Fibroblast of mammary gland (primary cell): Measurements from ENCODE around the gene RHOT1.

ENCODE experiments used
- DNase-seq: peaks from one replicate; pipeline ENCODE4 v3.0.0-alpha.2; 2010; ENCODE audit warnings: low read depth
- H3K4me3 ChIP-seq: 2 replicates; pipeline ENCODE4 v1.5.1; 2011; ENCODE audit warnings: low read depth, mild to moderate bottlenecking, low read length, moderate library complexity; ENCODE audit not compliant: control insufficient read depth
- CTCF ChIP-seq: conservative IDR thresholded peaks from 2 replicates; pipeline ENCODE4 v1.5.1; 2011; ENCODE audit warnings: low read depth, low read length, inconsistent platforms; ENCODE audit not compliant: control insufficient read depth, insufficient read depth

The RHOT1 gene

GRCh38 chr17:32150358-32150757 lies 8.1 kb downstream of the RHOT1 start:
- DNase-seq, result no peak
- no peak for TF ChIP-seq CTCF
- H3K4me3 ChIP-seq, result no peak overlapping the region

GRCh38 chr17:32152130-32152529 lies 9.8 kb downstream of the RHOT1 start:
- no peak overlapping the region for H3K4me3 ChIP-seq
- no peak for DNase-seq
- TF ChIP-seq CTCF, result no peak

GRCh38 chr17:32155896-32156295 lies 13.6 kb downstream of the RHOT1 start:
- no peak for TF ChIP-seq CTCF
- no peak overlapping the region for H3K4me3 ChIP-seq
- DNase-seq, result no peak

- no peak overlapping the region for H3K4me3 ChIP-seq
- no peak for TF ChIP-seq CTCF
- DNase-seq, result no peak
Observed at GRCh38 chr17:32156656-32157055, 14.4 kb downstream of the RHOT1 start.

- TF ChIP-seq CTCF, result no peak
- H3K4me3 ChIP-seq, result no peak overlapping the region
- DNase-seq, result peak; percentile 79
Observed at GRCh38 chr17:32157225-32157624, 14.9 kb downstream of the RHOT1 start.

GRCh38 chr17:32158870-32159585 lies 16.7 kb downstream of the RHOT1 start:
- no peak for DNase-seq
- H3K4me3 ChIP-seq, result no peak overlapping the region
- no peak for TF ChIP-seq CTCF
